ENCODE results near the gene ARMH2. TPM values are rescaled to one million over a fixed set of nuclear protein-coding genes. Genes with fewer than 3 reads are reported as not detected.
"Not testable (repeated sequence)": the region's sequence is repeated elsewhere in the genome, so short reads cannot be mapped to it uniquely, and the experiment has no call there.

The ARMH2 gene
- total RNA-seq, 4 donors from 2014 or later: 0.84 TPM; not detected in 3

GRCh38 chr6:24766680-24767462 is 31.8 kb downstream of the ARMH2 start:
- no peak for DNase-seq (ENCODE audit: low spot score)
- no peak for TF ChIP-seq CTCF (IDR thresholded peaks at IDR 0.05)
- ATAC-seq (ENCODE audit: low FRiP score): no peak

- not testable (repeated sequence) for DNase-seq (ENCODE audit: low spot score); ATAC-seq (ENCODE audit: low FRiP score)
These were observed 32.7 kb downstream of the ARMH2 start for GRCh38 chr6:24765968-24766367.

DNA sequence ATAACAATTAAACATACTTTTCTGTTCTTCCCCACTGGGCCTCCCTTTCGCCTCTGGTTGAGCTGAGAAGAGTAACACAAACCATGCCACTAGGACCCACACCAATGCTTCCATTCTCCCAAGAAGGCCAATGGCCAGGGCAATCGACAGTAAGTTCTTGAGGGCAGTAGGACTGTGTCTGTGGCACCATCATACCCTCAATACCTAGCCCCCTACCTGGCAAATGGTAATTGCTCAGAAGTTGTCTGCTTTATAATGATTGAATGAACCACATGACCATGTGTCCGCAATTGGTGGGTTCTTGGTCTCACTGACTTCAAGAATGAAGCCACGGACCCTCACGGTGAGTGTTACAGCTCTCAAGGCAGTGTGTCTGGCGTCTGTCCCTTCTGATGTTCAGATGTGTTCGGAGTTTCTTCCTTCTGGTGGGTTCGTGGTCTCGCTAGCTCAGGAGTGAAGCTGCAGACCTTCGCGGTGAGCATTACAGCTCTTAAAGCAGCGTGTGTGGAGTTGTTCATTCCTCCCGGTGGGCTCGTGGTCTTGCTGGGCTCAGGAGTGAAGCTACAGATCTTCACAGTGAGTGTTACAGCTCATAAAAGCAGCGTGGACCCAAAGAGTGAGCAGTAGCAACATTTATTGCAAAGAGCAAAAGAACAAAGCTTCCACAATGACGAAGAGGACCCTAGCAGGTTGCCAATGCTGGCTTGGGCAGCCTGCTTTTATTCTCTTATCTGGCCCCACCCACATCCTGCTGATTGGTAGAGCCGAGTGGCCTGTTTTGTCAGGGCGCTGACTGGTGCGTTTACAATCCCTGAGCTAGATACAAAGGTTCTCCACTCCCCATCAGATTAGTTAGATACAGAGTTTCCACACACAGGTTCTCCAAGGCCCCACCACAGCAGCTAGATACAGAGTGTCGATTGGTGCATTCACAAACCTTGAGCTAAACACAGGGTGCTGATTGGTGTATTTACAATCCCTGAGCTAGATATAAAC is 33.6 kb downstream of the ARMH2 start:
- ATAC-seq (ENCODE audit: low FRiP score); DNase-seq (ENCODE audit: low spot score): not testable (repeated sequence)

DNA sequence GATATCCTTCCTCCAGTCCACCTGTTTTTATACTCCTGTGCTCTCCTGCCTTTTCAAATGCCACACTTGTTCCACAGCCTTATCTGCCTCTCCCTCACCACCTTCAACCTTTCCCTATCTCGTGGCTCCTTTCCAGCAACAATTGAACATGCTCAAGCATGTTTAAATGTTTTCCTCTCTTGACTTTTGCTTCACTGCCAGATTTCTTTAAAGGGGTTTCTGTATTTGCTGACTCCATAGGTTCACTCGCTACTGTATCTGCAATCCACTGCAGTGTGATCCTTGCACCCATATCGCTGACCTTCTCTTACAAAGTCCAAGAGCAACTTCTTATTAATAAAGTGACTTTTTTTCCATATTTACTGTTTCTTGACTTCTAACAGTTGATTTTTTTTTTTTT is 35.1 kb downstream of the ARMH2 start:
- no peak for DNase-seq (ENCODE audit: low spot score)
- TF ChIP-seq CTCF (IDR thresholded peaks at IDR 0.05): no peak
- no peak for ATAC-seq (ENCODE audit: low FRiP score)

DNA sequence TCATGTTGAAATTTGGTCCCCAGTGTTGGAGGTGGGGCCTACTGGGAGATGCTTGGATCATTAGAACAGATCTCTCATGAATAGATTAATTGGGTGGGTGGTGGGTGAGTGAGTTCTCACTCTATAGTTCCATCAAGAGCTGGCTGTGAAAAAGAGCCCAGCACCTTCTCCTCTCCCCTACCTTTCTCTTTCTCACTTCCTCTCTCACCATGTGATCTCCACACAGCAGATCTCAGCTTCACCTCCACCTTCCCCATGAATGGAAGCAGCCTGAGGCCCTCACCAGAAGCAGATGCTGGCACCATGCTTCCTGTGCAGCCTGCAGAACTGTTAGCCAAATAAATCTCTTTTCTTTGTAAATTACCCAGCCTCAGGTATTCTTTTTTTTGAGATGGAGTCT is 36.9 kb downstream of the ARMH2 start:
- DNase-seq (ENCODE audit: low spot score) (no peak), ATAC-seq (ENCODE audit: low FRiP score) (no peak)
- no peak for TF ChIP-seq CTCF (IDR thresholded peaks at IDR 0.05)

GRCh38 chr6:24761193-24761835 is 37.4 kb downstream of the ARMH2 start:
- TF ChIP-seq CTCF (IDR thresholded peaks at IDR 0.05): no peak
- DNase-seq (ENCODE audit: low spot score): no peak
- no peak for ATAC-seq (ENCODE audit: low FRiP score)

DNA sequence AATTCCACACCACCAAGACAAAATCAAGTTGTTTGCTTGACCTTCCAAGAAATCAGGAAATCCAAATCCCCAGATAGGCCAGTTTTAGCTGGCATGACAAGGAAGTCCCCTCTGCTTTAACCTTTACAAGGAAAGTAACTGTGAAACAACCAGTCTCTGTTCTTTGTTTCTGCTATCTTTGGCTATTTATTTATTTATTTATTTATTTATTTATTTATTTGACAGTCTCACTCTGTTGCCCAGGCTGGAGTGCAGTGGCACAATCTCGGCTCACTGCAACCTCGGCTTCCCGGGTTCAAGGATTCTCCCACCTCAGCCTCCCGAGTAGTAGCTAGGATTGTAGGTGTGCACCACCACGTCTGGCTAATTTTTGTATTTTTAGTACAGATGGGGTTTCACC is 38.5 kb downstream of the ARMH2 start:
- TF ChIP-seq CTCF (IDR thresholded peaks at IDR 0.05): no peak
- DNase-seq (ENCODE audit: low spot score) (no peak), ATAC-seq (ENCODE audit: low FRiP score) (no peak)
